SK-N-SH treated with all-trans-retinoic acid at 6 μM for 48 hours (cell line): ENCODE data around the gene DUSP7.

Source experiments
- ATAC-seq: fragments of 200-7000 bp; cut with Tn5 transposase; 3 replicates; pipeline ENCODE4 v1.9.1; 2020; ENCODE audit warnings: mild to moderate bottlenecking, moderate library complexity
- ARNTL ChIP-seq: fragments of 450-650 bp; formaldehyde crosslinking; IDR thresholded peaks from 2 replicates; pipeline ENCODE4 v1.5.0; 2020; ENCODE audit warnings: low read depth, mild to moderate bottlenecking, moderate library complexity, borderline replicate concordance
- BACH2 ChIP-seq: fragments of 250-450 bp; sonication (Bioruptor Pico); IDR thresholded peaks from 2 replicates; pipeline ENCODE4 v1.9.0; 2021; ENCODE audit warnings: mild to moderate bottlenecking, borderline replicate concordance
- CSDC2 ChIP-seq: fragments of 250-450 bp; sonication (Bioruptor Pico); IDR thresholded peaks from 2 replicates; pipeline ENCODE4 v1.5.0; 2020; ENCODE audit warnings: mild to moderate bottlenecking, moderate library complexity
- ESRRG ChIP-seq: fragments of 250-450 bp; sonication (Bioruptor Pico); IDR thresholded peaks from 2 replicates; pipeline ENCODE4 v1.6.1; 2021; ENCODE audit warnings: mild to moderate bottlenecking
- GLIS3 ChIP-seq: fragments of 250-450 bp; sonication (Bioruptor Pico); IDR thresholded peaks from 2 replicates; pipeline ENCODE4 v1.5.0; 2020; ENCODE audit warnings: mild to moderate bottlenecking, moderate library complexity
- ISL1 ChIP-seq: fragments of 250-450 bp; sonication (Bioruptor Pico); IDR thresholded peaks from 2 replicates; pipeline ENCODE4 v2.1.2; 2022; ENCODE audit warnings: mild to moderate bottlenecking, moderate library complexity
- OSR1 ChIP-seq: fragments of 250-450 bp; sonication (Bioruptor Pico); IDR thresholded peaks from 2 replicates; pipeline ENCODE4 v1.8.0; 2022; ENCODE audit warnings: moderate library complexity, mild to moderate bottlenecking, inconsistent platforms
- PPARA ChIP-seq: fragments of 250-450 bp; sonication (Bioruptor Pico); IDR thresholded peaks from 2 replicates; pipeline ENCODE4 v1.5.0; 2020; ENCODE audit warnings: mild to moderate bottlenecking, borderline replicate concordance
- RARB ChIP-seq: fragments of 250-450 bp; sonication (Bioruptor Pico); IDR thresholded peaks from 2 replicates; pipeline ENCODE4 v1.8.0; 2021; ENCODE audit warnings: mild to moderate bottlenecking, moderate library complexity
- SNAI2 ChIP-seq: fragments of 250-450 bp; sonication (Bioruptor Pico); IDR thresholded peaks from 2 replicates; pipeline ENCODE4 v1.5.0; 2020; ENCODE audit warnings: mild to moderate bottlenecking, moderate library complexity
- TCF4 ChIP-seq: fragments of 250-450 bp; sonication (Bioruptor Pico); IDR thresholded peaks from 2 replicates; pipeline ENCODE4 v1.8.0; 2021; ENCODE audit warnings: mild to moderate bottlenecking, moderate library complexity, borderline replicate concordance
- TOX ChIP-seq: fragments of 250-450 bp; sonication (Bioruptor Pico); IDR thresholded peaks from 2 replicates; pipeline ENCODE4 v1.8.0; 2021; ENCODE audit warnings: mild to moderate bottlenecking, moderate library complexity, borderline replicate concordance
- ZC3H10 ChIP-seq: fragments of 250-450 bp; sonication (Bioruptor Pico); IDR thresholded peaks from 2 replicates; pipeline ENCODE4 v1.5.1; 2021; ENCODE audit warnings: mild to moderate bottlenecking, moderate library complexity
- ZFP3 ChIP-seq: fragments of 250-450 bp; sonication (Bioruptor Pico); IDR thresholded peaks from 2 replicates; pipeline ENCODE4 v1.5.0; 2020; ENCODE audit warnings: mild to moderate bottlenecking, moderate library complexity
- ZFP30 ChIP-seq: fragments of 450-650 bp; formaldehyde crosslinking; IDR thresholded peaks from 2 replicates; pipeline ENCODE4 v1.5.0; 2022; ENCODE audit warnings: mild to moderate bottlenecking, moderate library complexity
- ZNF565 ChIP-seq: fragments of 450-650 bp; formaldehyde crosslinking; conservative IDR thresholded peaks from 2 replicates; pipeline ENCODE4 v1.5.0; 2020; ENCODE audit warnings: low read depth, mild to moderate bottlenecking, moderate library complexity
- ZNF70 ChIP-seq: fragments of 450-650 bp; formaldehyde crosslinking; IDR thresholded peaks from 2 replicates; pipeline ENCODE4 v1.5.0; 2020; ENCODE audit warnings: mild to moderate bottlenecking, moderate library complexity
- TF ChIP-seq, protein P1 (sequence below): fragments of 250-450 bp; sonication (Bioruptor Pico); IDR thresholded peaks from 2 replicates; pipeline ENCODE4 v1.5.1; 2021; ENCODE audit warnings: mild to moderate bottlenecking, moderate library complexity
- TF ChIP-seq, protein P2 (sequence below): fragments of 250-450 bp; sonication (Bioruptor Pico); IDR thresholded peaks from 2 replicates; pipeline ENCODE4 v1.8.0; 2020; ENCODE audit warnings: mild to moderate bottlenecking, moderate library complexity, borderline replicate concordance
- TF ChIP-seq, protein P3 (sequence below): fragments of 250-450 bp; sonication (Bioruptor Pico); IDR thresholded peaks from 2 replicates; pipeline ENCODE4 v1.8.0; 2021; ENCODE audit warnings: low read depth, mild to moderate bottlenecking, moderate library complexity, borderline replicate concordance
- TF ChIP-seq, protein P4 (sequence below): fragments of 250-450 bp; sonication (Bioruptor Pico); IDR thresholded peaks from 2 replicates; pipeline ENCODE4 v1.5.1; 2020; ENCODE audit warnings: low read depth, mild to moderate bottlenecking, moderate library complexity

The DUSP7 gene

DNA sequence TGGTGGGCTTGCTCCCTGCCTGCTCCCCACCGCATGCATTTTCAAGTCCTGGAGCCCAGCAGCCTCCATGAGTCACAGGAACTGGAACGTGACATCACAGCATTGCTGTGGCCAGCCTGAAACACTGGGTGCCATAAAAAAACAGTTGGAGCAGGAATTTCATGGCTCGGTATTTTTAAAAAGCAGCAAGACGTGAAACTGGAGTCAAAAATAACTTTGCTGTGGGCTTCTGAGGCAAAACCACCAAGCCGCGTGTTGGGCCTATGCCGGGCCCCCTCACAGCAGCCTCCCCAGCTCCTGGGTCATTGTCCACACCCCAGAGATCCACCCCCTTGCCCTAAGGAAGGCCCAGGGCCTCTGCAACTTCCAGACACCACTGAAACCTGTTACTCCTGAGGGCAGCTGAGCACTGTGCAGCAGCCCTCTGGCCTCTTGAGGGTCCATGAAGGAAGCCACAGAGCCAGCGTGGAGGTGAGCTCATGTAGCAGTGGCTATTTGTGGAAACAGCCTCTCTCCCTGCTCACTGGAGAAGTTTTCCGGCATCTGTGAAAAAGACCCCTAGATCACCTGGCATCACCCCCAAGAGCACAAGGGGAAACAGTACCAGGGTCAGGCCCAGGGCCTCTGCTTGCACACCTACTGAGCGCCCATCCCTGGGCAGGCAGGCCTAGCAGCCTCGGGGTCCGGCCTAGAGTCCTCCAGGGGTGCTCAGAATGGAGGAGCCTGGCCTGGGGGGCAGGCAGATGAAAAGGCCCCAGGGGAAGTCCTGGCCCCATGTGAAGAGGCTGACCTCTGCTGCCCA, 34.0 kb upstream of the DUSP7 start (continued):
- TF ChIP-seq, protein P1, sequence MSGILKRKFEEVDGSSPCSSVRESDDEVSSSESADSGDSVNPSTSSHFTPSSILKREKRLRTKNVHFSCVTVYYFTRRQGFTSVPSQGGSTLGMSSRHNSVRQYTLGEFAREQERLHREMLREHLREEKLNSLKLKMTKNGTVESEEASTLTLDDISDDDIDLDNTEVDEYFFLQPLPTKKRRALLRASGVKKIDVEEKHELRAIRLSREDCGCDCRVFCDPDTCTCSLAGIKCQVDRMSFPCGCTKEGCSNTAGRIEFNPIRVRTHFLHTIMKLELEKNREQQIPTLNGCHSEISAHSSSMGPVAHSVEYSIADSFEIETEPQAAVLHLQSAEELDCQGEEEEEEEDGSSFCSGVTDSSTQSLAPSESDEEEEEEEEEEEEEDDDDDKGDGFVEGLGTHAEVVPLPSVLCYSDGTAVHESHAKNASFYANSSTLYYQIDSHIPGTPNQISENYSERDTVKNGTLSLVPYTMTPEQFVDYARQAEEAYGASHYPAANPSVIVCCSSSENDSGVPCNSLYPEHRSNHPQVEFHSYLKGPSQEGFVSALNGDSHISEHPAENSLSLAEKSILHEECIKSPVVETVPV (CRISPR knock-in tag), result no peak
- TF ChIP-seq, protein P2, sequence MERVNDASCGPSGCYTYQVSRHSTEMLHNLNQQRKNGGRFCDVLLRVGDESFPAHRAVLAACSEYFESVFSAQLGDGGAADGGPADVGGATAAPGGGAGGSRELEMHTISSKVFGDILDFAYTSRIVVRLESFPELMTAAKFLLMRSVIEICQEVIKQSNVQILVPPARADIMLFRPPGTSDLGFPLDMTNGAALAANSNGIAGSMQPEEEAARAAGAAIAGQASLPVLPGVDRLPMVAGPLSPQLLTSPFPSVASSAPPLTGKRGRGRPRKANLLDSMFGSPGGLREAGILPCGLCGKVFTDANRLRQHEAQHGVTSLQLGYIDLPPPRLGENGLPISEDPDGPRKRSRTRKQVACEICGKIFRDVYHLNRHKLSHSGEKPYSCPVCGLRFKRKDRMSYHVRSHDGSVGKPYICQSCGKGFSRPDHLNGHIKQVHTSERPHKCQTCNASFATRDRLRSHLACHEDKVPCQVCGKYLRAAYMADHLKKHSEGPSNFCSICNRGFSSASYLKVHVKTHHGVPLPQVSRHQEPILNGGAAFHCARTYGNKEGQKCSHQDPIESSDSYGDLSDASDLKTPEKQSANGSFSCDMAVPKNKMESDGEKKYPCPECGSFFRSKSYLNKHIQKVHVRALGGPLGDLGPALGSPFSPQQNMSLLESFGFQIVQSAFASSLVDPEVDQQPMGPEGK (CRISPR knock-in tag), result no peak

DNA sequence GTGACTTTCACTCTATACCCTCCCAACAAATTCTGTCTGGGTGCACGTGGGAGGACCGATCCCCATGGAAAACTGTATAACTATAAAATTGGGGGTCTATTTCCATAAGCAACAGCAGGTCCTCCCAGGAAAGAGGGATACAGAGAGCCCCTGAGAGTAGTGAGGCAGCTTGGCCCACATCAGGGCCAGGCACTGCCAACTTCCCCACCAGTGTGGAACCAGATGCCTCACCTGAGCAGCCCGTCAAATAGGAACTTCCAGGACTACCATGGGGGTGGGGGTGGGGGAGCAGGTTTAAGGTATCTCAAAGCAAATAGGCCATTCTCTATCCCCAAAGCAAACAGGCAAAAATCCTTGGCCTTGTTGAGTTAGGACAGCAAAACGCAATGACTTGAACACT, 33.3 kb upstream of the DUSP7 start:
- TF ChIP-seq RARB (CRISPR knock-in tag) (no peak), PPARA (CRISPR knock-in tag) (no peak), TOX (no peak), CSDC2 (CRISPR knock-in tag) (no peak), ARNTL (CRISPR knock-in tag) (no peak), ISL1 (no peak), ZNF565 (CRISPR knock-in tag) (no peak), ZFP30 (CRISPR knock-in tag) (no peak), SNAI2 (no peak), ZC3H10 (CRISPR knock-in tag) (no peak), ZNF70 (no peak), GLIS3 (CRISPR knock-in tag) (no peak), ZFP3 (CRISPR knock-in tag) (no peak), TCF4 (no peak), OSR1 (CRISPR knock-in tag) (no peak), ESRRG (CRISPR knock-in tag) (no peak)
- TF ChIP-seq, protein P1 (CRISPR knock-in tag), result no peak
- TF ChIP-seq, protein P3, sequence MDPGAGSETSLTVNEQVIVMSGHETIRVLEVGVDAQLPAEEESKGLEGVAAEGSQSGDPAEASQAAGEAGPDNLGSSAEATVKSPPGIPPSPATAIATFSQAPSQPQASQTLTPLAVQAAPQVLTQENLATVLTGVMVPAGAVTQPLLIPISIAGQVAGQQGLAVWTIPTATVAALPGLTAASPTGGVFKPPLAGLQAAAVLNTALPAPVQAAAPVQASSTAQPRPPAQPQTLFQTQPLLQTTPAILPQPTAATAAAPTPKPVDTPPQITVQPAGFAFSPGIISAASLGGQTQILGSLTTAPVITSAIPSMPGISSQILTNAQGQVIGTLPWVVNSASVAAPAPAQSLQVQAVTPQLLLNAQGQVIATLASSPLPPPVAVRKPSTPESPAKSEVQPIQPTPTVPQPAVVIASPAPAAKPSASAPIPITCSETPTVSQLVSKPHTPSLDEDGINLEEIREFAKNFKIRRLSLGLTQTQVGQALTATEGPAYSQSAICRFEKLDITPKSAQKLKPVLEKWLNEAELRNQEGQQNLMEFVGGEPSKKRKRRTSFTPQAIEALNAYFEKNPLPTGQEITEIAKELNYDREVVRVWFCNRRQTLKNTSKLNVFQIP (CRISPR knock-in tag), result no peak
- no peak; the same call in 2 of the 3 replicates for ATAC-seq

DNA sequence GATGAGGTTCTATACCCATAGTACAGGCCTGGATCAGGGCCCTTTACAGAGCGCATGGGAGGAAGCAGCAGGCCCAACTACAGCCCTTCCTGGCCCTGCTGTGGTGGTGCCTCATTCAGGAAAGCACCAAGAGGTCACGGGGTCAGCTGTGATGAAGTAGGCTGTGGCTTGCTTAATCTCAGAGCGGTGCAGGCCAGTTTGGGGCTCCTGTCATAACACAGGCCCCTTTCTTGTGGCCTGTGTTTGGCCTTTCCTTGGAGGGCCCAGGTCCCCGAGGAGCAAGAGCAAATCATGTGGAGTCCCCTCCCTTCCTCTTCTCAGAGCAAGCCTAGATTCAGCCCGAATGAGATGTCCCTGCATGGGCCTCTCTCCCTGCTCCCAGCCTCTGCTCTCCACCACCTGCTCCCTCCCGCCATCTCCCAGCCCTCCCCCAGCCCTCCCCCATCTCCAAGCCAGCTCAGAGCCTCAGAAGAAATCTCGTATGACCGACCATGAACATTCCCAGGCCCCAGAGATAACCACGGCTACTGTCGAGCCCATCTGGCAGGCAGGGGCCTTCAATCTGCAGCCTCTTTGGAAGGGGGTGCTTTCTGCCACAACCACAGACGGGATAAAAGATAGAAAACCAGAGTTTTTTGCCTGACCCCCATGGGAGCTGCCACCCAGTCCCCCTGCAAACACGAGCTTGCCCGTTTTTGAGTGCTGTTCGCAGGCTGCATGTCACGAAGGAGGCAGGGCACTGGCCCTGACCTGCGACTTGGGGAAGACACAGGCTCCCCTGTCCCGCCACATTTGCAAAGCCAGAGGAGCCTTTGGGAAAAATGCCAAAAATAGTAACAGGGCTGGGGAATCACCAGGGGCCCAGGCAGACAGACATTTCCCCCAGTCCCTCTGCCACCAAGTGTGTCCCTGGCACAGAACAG, 32.3 kb upstream of the DUSP7 start:
- no peak for ATAC-seq

More for the DNA sequence above, 32.3 kb upstream of the DUSP7 start:
- TF ChIP-seq, protein P1 (CRISPR knock-in tag), result no peak
- TF ChIP-seq ZNF70, result no peak
- TF ChIP-seq ZNF565 (CRISPR knock-in tag), result no peak
- no peak for TF ChIP-seq CSDC2 (CRISPR knock-in tag)
- no peak for TF ChIP-seq TOX
- TF ChIP-seq, protein P4, sequence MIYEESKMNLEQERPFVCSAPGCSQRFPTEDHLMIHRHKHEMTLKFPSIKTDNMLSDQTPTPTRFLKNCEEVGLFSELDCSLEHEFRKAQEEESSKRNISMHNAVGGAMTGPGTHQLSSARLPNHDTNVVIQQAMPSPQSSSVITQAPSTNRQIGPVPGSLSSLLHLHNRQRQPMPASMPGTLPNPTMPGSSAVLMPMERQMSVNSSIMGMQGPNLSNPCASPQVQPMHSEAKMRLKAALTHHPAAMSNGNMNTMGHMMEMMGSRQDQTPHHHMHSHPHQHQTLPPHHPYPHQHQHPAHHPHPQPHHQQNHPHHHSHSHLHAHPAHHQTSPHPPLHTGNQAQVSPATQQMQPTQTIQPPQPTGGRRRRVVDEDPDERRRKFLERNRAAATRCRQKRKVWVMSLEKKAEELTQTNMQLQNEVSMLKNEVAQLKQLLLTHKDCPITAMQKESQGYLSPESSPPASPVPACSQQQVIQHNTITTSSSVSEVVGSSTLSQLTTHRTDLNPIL (CRISPR knock-in tag), result no peak
- no peak for TF ChIP-seq ZFP30 (CRISPR knock-in tag)
- TF ChIP-seq ARNTL (CRISPR knock-in tag), result no peak
- TF ChIP-seq BACH2 (CRISPR knock-in tag), result no peak
- TF ChIP-seq ZFP3 (CRISPR knock-in tag), result no peak
- TF ChIP-seq SNAI2, result no peak
- no peak for TF ChIP-seq TCF4
- TF ChIP-seq, protein P2 (CRISPR knock-in tag), result no peak
